Measurements from ENCODE around the gene CACNA1C. TPM values are rescaled to one million over a fixed set of nuclear protein-coding genes. Genes with fewer than 3 reads are reported as not detected.
"Not testable (repeated sequence)": the region's sequence is repeated elsewhere in the genome, so short reads cannot be mapped to it uniquely, and the experiment has no call there.

The CACNA1C gene
- total RNA-seq, 2 donors from 2014 or later, result 4.4 to 10.1 TPM

GRCh38 chr12:2479851-2480535 is 427.2 kb downstream of the CACNA1C start:
- DNase-seq (no peak), ATAC-seq (no peak)
- intact Hi-C loops (cut with DNase I, micrococcal nuclease), result no loop called here

DNA sequence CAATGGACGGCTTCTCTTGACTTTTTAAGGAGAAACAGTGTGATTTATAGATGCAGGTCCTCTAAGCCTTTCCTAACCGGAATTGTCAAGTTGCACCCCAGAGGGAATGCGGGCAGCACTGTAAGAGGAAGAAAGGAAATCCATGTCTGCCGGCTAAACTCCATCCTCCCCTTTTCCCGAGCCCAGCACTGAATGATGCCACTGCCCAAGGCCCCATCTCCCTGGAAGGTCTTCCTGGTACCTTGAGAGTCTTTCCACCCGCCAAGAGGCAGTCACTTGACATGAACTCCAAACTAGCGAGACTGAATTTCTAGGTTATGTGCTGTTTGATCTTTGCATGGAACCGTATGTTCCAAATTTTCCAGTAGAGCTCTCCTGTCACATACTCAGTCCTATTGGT is 428.6 kb downstream of the CACNA1C start:
- intact Hi-C loops (cut with DNase I, micrococcal nuclease), result no loop called here

GRCh38 chr12:2481951-2482350 is 429.2 kb downstream of the CACNA1C start:
- ATAC-seq (no peak), DNase-seq (no peak)
- intact Hi-C loops (cut with DNase I, micrococcal nuclease), result no loop called here

More for the DNA sequence above, 428.6 kb downstream of the CACNA1C start:
- DNase-seq, result no peak
- no peak for ATAC-seq

DNA sequence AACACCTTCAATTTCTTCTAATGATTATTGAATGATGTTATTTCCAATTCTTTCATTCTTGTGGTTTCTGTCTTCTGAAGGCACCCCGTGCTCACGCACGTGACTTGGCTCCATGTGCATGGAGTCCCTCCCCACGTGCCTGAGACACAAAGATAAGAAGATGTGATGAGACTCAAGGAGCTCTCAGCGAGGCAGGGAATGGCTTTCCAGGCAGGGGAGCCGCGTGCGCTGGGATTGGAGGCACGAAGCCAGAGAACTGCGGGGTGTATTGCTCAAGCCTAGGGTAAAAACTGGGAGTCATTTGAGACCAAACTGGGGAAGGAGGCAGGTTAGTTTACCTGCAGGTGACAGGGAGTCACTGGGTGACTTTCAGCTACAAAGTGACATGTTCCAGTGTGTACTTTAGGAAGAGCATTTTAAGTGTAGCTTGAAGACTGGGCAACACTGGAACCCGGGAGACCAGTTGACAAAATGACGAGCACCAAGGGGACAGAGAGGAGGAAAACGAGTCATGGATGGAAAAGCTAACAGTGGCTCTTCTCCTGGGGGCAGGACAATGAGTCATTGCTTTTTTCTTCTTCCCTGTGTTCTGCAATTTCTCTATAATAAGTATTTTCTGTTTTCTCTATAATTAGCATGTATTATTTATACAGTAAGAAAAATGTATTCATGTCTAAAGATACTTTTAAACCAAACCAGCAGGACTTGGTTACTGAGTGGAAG is 430.3 kb downstream of the CACNA1C start:
- no peak for ATAC-seq
- intact Hi-C loops (cut with DNase I, micrococcal nuclease), result no loop called here
- no peak for DNase-seq

- no peak for DNase-seq
- intact Hi-C loops (cut with DNase I, micrococcal nuclease), result no loop called here
Measured at GRCh38 chr12:2483713-2484112, 430.9 kb downstream of the CACNA1C start.

DNA sequence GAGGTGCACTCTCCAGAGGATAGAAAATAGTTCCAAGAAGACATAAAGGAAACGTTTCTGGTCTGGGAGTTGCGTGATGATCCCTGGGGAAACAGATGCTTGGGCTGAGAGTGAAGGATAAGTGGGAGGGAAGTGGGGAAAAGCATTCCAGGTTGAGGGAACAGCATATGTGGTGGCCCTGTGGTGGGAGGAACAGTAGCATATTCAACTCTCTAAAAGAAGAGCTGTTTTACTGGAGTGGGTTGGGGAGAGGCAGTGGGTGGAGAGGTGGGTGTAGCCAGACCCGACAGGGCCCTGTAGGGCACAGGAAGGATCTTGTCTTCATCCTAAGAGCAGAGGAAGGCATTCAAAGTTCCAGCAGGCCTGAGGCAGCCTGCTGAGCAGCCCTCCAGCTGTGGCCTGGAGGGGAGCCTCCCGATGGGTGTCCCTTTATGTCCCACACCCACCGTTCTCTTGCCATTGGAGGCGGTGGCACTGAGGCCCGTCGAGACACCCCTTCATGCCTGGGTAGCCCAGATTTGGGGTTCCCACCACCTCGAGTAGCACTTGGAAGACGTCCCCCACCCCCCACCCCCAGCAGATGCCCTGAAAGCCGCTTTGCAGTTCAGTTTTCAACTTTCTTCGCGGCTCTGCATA is 431.5 kb downstream of the CACNA1C start:
- ATAC-seq, result no peak
- DNase-seq, result no peak
- intact Hi-C loops (cut with DNase I, micrococcal nuclease), result no loop called here

More at GRCh38 chr12:2483713-2484112, 430.9 kb downstream of the CACNA1C start:
- peak; percentile 68 for ATAC-seq

- intact Hi-C loops (cut with DNase I, micrococcal nuclease), result no loop called here
- no peak for DNase-seq
- ATAC-seq, result no peak
Measured at GRCh38 chr12:2485681-2486080, 432.9 kb downstream of the CACNA1C start.

DNA sequence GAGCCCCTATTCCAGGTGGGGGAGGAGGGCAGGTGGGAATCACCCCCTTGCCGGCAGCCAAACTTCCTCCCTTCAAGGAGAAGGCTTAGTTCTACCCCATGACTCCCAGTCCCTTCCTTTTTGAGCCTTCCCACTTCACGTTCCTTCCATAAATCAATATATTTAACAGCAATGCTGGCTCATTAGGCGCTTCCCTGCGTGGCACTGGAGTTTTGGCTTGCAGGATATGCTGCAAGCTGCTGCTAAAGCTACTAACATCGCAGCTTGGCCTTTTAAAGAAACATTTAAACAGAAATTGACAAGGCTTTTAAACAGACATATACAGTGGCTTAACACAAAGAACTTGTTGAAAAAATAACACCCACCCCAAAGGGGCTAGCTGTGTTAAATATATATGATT is 434.0 kb downstream of the CACNA1C start:
- DNase-seq (no peak), ATAC-seq (no peak)
- intact Hi-C loops (cut with DNase I, micrococcal nuclease), result no loop called here

DNA sequence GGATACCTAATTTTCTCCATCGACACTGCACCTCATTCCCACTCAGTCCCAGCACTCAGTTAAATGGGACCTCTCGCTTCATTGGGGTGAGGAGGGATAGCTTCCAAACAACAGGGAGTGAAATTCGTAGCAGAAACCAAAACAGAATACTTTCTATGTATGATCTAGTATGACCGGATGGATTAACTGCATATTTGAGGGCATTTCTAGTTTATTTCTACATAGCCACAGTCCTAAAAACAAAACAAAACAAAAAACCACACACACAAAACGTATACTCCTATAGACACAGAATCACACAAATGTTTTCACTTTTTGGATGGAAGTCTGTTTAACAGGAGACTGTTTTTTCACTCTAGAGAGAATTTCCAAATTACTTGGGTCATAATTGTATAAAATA is 434.5 kb downstream of the CACNA1C start:
- intact Hi-C loops (cut with DNase I, micrococcal nuclease), result no loop called here
- ATAC-seq, result no peak
- no peak for DNase-seq

DNA sequence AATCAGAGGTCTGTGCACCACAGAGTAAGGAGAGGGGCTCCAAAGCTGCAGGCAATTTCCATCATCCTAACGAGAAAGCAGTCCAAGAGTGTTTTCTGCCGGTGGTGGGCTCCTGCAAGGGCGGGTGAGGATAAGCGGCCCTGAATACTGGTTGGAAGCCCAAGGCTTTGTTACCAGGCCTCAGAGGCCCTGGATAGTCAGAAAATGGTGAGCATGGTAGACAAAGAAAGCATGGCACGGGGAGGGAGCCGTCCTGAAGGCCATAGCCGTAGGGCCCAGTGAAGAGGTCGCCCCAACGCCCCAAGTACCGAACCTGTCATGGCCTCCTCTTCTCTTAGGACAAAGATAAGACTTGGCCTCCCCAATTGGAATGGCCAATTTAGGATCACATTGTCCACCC is 435.3 kb downstream of the CACNA1C start:
- DNase-seq (no peak), ATAC-seq (no peak)
- intact Hi-C loops (cut with DNase I, micrococcal nuclease), result no loop called here

DNA sequence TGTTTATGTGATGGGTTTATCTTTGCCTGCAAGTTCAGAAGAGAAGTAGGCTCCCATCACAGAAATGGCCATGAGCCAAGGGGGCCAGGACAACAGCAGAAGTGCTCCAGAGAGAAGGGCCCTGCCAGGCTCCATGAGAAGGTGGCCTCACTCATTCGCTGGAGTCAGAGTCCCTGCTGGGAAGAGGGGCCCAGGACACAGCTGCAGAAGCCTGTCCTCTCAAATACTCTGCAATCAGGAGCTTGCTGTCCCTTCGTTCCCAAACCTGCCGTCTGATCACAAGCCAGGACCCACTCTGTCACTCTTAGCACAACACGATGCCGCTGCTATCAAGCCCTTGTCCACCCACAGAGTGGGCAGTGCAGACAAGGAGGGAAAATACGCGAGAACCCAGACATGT is 435.8 kb downstream of the CACNA1C start:
- no peak for DNase-seq
- intact Hi-C loops (cut with DNase I, micrococcal nuclease), result no loop called here
- ATAC-seq, result no peak

DNA sequence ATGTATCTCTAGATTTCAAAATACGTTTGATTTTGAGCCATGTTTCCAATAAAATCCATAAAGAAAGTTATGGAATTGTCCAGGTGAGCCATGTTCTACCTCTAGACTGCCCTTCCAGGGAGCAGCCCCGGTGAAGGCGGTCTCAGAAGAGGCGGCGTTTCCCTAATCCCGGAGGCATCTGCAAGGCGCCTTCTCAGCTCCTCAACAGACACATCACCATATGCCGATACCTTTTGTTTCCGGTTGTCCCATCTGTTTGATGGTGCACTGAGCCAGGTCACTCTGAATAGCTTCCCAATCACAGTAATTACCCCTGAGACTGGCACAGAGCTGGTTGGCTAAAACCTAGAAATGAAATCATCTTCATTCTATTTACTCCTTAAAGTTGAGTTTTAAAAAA is 436.5 kb downstream of the CACNA1C start:
- DNase-seq (no peak), ATAC-seq (no peak)

DNA sequence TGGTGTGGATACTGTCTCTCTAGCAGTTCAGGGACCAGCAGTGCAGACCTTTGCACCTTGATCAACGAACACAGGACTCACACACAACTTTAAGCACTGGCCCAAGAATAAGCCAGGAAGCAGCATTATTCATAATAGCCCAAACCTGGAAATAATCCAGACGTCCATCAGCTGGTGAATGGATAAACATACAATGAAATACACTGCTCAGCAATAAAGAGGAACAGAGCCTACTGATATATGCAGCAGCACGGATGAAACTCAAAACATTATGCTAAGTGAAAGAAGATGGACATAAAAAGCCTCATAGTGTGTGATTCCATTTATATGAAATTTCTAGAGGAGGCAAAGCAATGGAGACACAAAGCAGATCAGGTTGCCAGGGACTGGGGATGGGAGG is 438.0 kb downstream of the CACNA1C start:
- intact Hi-C loops (cut with DNase I, micrococcal nuclease), result no loop called here
- DNase-seq, result no peak
- peak; percentile 50 for ATAC-seq

More for the DNA sequence above, 436.5 kb downstream of the CACNA1C start:
- intact Hi-C loops (cut with DNase I, micrococcal nuclease), result no loop called here

DNA sequence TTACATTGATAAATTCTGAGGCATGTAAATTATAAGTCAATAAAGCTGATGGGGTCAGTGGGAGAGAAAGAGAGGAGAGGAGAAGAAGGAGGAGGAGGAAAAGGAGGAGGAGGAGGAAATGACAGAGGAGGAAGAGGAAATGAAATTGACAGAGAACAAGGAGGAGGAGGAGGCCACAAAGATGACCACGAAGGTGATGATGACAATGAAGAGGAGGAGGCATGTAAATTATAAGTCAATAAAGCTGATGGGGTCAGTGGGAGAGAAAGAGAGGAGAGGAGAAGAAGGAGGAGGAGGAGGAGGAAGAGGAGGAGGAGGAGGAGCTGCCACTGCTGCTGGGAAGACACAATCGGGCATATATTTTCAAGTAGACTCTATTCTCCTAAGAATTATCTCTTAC is 438.6 kb downstream of the CACNA1C start:
- DNase-seq; intact Hi-C loops (cut with DNase I, micrococcal nuclease); ATAC-seq: not testable (repeated sequence)

GRCh38 chr12:2492236-2492635 is 439.4 kb downstream of the CACNA1C start:
- no peak for DNase-seq
- no peak for ATAC-seq
- intact Hi-C loops (cut with DNase I, micrococcal nuclease), result no loop called here

DNA sequence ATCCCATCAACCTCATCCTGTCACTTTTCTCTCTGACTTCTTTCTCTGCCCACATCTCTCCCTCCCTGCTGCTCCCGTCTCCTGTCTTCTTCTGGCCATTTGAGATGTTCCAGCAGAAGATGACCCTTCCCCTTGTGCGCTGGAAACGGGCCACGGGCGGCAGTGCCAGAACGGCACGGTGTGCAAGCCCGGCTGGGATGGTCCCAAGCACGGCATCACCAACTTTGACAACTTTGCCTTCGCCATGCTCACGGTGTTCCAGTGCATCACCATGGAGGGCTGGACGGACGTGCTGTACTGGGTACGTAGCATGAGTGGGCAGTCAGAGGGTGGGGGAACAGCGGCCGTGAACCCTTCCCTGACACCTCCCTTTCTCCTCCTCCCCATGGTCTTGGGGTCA is 440.3 kb downstream of the CACNA1C start:
- DNase-seq (no peak), ATAC-seq (no peak)
- intact Hi-C loops (cut with DNase I, micrococcal nuclease), result no loop called here

DNA sequence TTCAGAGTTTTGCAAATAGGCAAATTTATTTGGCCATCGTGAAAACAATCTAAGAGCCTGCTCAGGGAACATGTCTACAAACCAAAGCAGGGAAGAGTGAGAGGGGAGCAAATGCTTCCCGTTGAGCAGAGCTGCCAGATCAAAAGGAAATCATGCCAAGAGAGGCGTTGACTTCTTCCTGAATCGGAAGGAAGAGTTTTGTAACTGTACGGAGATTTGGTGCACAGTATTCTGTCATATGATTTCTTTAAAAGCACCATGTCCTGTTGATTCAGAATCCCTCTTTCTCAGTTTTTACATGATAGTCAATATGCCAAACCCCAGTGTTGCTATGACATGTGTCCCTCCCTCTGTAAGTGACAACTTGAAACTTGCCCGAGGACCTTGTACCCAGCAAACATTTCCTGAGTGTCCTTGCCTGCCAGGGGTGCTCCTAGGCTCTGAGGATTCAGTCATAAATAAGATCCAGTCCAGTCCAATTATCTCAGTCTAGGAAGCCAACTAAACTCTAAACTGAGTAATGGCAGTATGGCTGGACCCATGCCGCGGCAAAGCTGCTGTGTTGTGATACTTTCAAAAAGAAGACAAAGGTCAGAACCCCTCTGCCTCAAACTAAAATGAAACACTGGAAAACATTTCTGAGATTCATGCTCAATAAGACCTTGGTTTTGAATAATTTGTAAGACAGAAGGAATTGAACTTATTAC is 441.9 kb downstream of the CACNA1C start:
- intact Hi-C loops (cut with DNase I, micrococcal nuclease), result no loop called here
- DNase-seq, result peak in 1 of 2 donors; percentile 19
- ATAC-seq, result peak; percentile 79

GRCh38 chr12:2495417-2496112 is 442.8 kb downstream of the CACNA1C start:
- intact Hi-C loops (cut with DNase I, micrococcal nuclease), result no loop called here
- DNase-seq (no peak), ATAC-seq (peak; percentile 67)

DNA sequence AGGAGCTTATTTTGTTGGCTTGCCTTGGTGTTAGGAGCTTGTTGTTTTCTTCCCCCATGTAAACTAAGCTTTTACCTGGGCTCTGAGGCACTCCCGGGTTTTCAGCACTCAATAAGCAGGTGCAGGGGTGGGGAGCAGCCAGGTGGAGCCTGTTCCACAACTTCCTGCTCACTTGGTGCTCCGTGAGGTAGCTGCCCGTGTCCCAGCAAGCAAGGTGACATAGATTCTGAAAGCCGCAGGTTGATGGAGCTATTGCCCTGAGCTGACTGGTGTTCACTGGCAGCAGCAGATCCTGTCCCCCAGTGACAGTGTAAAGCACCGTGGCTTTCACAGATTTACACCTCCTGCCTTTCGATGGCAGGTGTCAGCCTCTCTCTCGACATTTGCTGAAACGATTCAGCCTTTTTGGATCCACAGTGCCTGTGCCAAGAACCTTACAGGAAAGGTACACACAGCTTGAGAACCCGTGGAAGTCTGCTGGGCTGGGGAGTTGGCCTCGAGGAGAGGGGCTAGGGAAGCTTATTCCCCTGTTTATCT is 446.2 kb downstream of the CACNA1C start:
- ATAC-seq (peak; percentile 80), DNase-seq (peak; percentile 52 to 61)
- intact Hi-C loops (cut with DNase I, micrococcal nuclease), result no loop called here

Data from left colon (tissue), 2 donors.